Neural progenitor cell (in vitro differentiated cells): ENCODE results near the gene B3GNT2. TPM values are rescaled to one million over a fixed set of nuclear protein-coding genes. Genes with fewer than 3 reads are reported as not detected.

ENCODE experiments used
- DNase-seq: peaks from one replicate; pipeline ENCODE4 v3.0.0-alpha.2; 2016; ENCODE audit warnings: low spot score
- H2AFZ ChIP-seq: fragments of 200-600 bp; sonication (generic); replicated peaks from 2 replicates; pipeline ENCODE4 v1.6.1; 2016; ENCODE audit warnings: antibody characterized with exemption
- H3F3A ChIP-seq: fragments of 200-600 bp; sonication (generic); 2 replicates; pipeline ENCODE4 v1.6.1; 2016; ENCODE audit warnings: antibody characterized with exemption, low read depth
- H3K27ac ChIP-seq: fragments of 200-600 bp; sonication (generic); 2 replicates; pipeline ENCODE4 v1.5.1; 2016; ENCODE audit warnings: mild to moderate bottlenecking
- H3K27me3 ChIP-seq: fragments of 200-600 bp; sonication (generic); 2 replicates; pipeline ENCODE4 v1.6.1; 2016; ENCODE audit warnings: mild to moderate bottlenecking, moderate library complexity
- H3K36me3 ChIP-seq: fragments of 200-600 bp; sonication (generic); 2 replicates; pipeline ENCODE4 v1.5.1; 2016
- H3K4me1 ChIP-seq: fragments of 200-600 bp; sonication (generic); 2 replicates; pipeline ENCODE4 v1.6.1; 2016; ENCODE audit warnings: mixed run types
- H3K4me2 ChIP-seq: fragments of 200-600 bp; sonication (generic); 2 replicates; pipeline ENCODE4 v1.6.1; 2016
- H3K4me3 ChIP-seq: fragments of 200-600 bp; sonication (generic); 2 replicates; pipeline ENCODE4 v1.5.1; 2016
- H3K79me2 ChIP-seq: fragments of 200-600 bp; sonication (generic); 2 replicates; pipeline ENCODE4 v1.6.1; 2016; ENCODE audit warnings: low read depth
- H3K9ac ChIP-seq: fragments of 200-600 bp; sonication (generic); 2 replicates; pipeline ENCODE4 v1.6.1; 2016
- H3K9me3 ChIP-seq: fragments of 200-600 bp; sonication (generic); 2 replicates; pipeline ENCODE4 v1.5.1; 2016; ENCODE audit warnings: low read depth
- H4K20me1 ChIP-seq: fragments of 200-600 bp; sonication (generic); 2 replicates; pipeline ENCODE4 v1.6.1; 2016; ENCODE audit warnings: low read depth
- H3K27ac Mint-ChIP-seq: 3 replicates; pipeline ENCODE4 v1.8.0; 2021; ENCODE audit warnings: mixed read lengths
- H3K27me3 Mint-ChIP-seq: 2 replicates; pipeline ENCODE4 v1.8.0; 2022; ENCODE audit warnings: low read depth, mild to moderate bottlenecking, inconsistent platforms, moderate library complexity, mixed read lengths; ENCODE audit not compliant: insufficient read depth
- H3K36me3 Mint-ChIP-seq: 3 replicates; pipeline ENCODE4 v1.8.0; 2021; ENCODE audit warnings: mixed read lengths
- H3K4me1 Mint-ChIP-seq: 3 replicates; pipeline ENCODE4 v1.8.0; 2021; ENCODE audit warnings: mixed read lengths
- H3K4me3 Mint-ChIP-seq: 3 replicates; pipeline ENCODE4 v1.8.0; 2021; ENCODE audit warnings: mild to moderate bottlenecking, moderate library complexity, mixed read lengths
- H3K9me3 Mint-ChIP-seq: 3 replicates; pipeline ENCODE4 v1.8.0; 2020; ENCODE audit warnings: mixed read lengths
- EZH2 ChIP-seq: fragments of 200-600 bp; sonication (generic); IDR thresholded peaks from 2 replicates; pipeline ENCODE4 v1.6.1; 2017; ENCODE audit warnings: antibody characterized with exemption, mild to moderate bottlenecking, moderate library complexity
- EZH2phosphoT487 ChIP-seq: fragments of 200-600 bp; sonication (generic); IDR thresholded peaks from 2 replicates; pipeline ENCODE4 v1.6.1; 2017; ENCODE audit warnings: antibody characterized with exemption
- total RNA-seq: library from RNA; depleted of rRNA; stranded (reverse); fragments of >200 nt; gene quantifications from 2 replicates; pipeline ENCODE4 v1.2.3, GENCODE V29; 2015; ENCODE audit warnings: low replicate concordance
- TF ChIP-seq, protein P1 (sequence below): fragments of 200-600 bp; sonication (generic); IDR thresholded peaks from 2 replicates; pipeline ENCODE4 v1.5.1; 2017; ENCODE audit warnings: antibody characterized with exemption, mild to moderate bottlenecking

The B3GNT2 gene
- total RNA-seq, 1 donor from 2014 or later, result 73.2 TPM

DNA sequence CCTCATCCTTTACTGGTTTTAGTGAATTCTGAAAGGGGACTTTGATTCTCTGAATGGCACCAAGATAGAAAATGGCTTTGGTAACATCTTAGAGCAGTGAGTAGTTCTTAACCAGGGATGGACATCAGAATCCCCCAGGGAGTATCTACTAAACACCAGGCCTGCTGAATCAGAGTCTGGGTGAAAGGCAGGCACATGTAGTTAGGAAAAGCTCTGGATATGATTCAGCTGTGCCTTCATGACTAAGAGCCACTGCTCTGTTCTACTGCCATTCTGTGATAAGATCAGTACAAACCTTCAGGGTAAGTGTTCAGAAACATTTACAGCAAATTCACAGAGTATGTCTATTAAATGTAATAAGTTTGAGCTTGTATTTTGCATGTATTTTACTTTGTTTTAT lies 46.2 kb upstream of the B3GNT2 start:
- Histone ChIP-seq H3K36me3 (no peaks in the 10 kb centered on the region), H3K4me1 (peaks cover 5% of the 10 kb centered on the region), H3K27ac (no peak overlapping the region), H3K4me3 (no peak overlapping the region), H3K27me3 (no peaks in the 10 kb centered on the region), H2AFZ (no peak overlapping the region), H3K4me2 (no peak overlapping the region), H3K9me3 (no peaks in the 10 kb centered on the region), H4K20me1 (no peaks in the 10 kb centered on the region), H3K9ac (no peak overlapping the region), H3F3A (no peaks in the 10 kb centered on the region), H3K79me2 (no peaks in the 10 kb centered on the region)
- H3K27me3 Mint-ChIP-seq, result peaks cover 5% of the 10 kb centered on the region
- no peaks in the 10 kb centered on the region for H3K9me3 Mint-ChIP-seq
- no peak overlapping the region for H3K4me3 Mint-ChIP-seq
- no peak for TF ChIP-seq EZH2
- no peak for TF ChIP-seq EZH2phosphoT487
- TF ChIP-seq, protein P1, sequence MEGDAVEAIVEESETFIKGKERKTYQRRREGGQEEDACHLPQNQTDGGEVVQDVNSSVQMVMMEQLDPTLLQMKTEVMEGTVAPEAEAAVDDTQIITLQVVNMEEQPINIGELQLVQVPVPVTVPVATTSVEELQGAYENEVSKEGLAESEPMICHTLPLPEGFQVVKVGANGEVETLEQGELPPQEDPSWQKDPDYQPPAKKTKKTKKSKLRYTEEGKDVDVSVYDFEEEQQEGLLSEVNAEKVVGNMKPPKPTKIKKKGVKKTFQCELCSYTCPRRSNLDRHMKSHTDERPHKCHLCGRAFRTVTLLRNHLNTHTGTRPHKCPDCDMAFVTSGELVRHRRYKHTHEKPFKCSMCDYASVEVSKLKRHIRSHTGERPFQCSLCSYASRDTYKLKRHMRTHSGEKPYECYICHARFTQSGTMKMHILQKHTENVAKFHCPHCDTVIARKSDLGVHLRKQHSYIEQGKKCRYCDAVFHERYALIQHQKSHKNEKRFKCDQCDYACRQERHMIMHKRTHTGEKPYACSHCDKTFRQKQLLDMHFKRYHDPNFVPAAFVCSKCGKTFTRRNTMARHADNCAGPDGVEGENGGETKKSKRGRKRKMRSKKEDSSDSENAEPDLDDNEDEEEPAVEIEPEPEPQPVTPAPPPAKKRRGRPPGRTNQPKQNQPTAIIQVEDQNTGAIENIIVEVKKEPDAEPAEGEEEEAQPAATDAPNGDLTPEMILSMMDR, result no peak
- H3K27ac Mint-ChIP-seq, result no peak overlapping the region
- no peaks in the 10 kb centered on the region for H3K36me3 Mint-ChIP-seq
- no peak for DNase-seq
- H3K4me1 Mint-ChIP-seq, result peaks cover 5% of the 10 kb centered on the region

- H3K27ac Mint-ChIP-seq, result no peak overlapping the region
- TF ChIP-seq, protein P1, result no peak
- TF ChIP-seq EZH2phosphoT487, result no peak
- TF ChIP-seq EZH2, result no peak
- H2AFZ ChIP-seq, result no peak overlapping the region
Measured at GRCh38 chr2:62150597-62151305, 45.2 kb upstream of the B3GNT2 start.

GRCh38 chr2:62151306-62151638 lies 44.6 kb upstream of the B3GNT2 start:
- no peak overlapping the region for H3K4me3 Mint-ChIP-seq
- no peaks in the 10 kb centered on the region for H3K9me3 ChIP-seq
- peaks cover 5% of the 10 kb centered on the region for H3K4me1 ChIP-seq
- H3K9ac ChIP-seq, result no peak overlapping the region
- H3K27me3 Mint-ChIP-seq, result peaks cover 5% of the 10 kb centered on the region
- no peak overlapping the region for H3K4me3 ChIP-seq
- no peak overlapping the region for H2AFZ ChIP-seq
- H3K27ac Mint-ChIP-seq, result no peak overlapping the region
- no peak overlapping the region for H3K4me2 ChIP-seq
- no peaks in the 10 kb centered on the region for H3K36me3 ChIP-seq
- no peak for DNase-seq
- H3K9me3 Mint-ChIP-seq, result no peaks in the 10 kb centered on the region
- no peaks in the 10 kb centered on the region for H4K20me1 ChIP-seq
- H3F3A ChIP-seq, result peaks cover under 1% of the 10 kb centered on the region
- H3K27ac ChIP-seq, result no peak overlapping the region
- H3K27me3 ChIP-seq, result no peaks in the 10 kb centered on the region
- peaks cover 5% of the 10 kb centered on the region for H3K4me1 Mint-ChIP-seq
- no peaks in the 10 kb centered on the region for H3K79me2 ChIP-seq
- TF ChIP-seq, protein P1, result no peak
- TF ChIP-seq EZH2, result no peak
- no peak for TF ChIP-seq EZH2phosphoT487
- H3K36me3 Mint-ChIP-seq, result no peaks in the 10 kb centered on the region

More at GRCh38 chr2:62150597-62151305, 45.2 kb upstream of the B3GNT2 start:
- Histone ChIP-seq H3K4me1 (peaks cover 5% of the 10 kb centered on the region), H3K27me3 (no peaks in the 10 kb centered on the region), H3K79me2 (no peaks in the 10 kb centered on the region), H3K9me3 (no peaks in the 10 kb centered on the region), H3K4me2 (no peak overlapping the region), H4K20me1 (no peaks in the 10 kb centered on the region), H3F3A (no peaks in the 10 kb centered on the region), H3K36me3 (no peaks in the 10 kb centered on the region), H3K9ac (no peak overlapping the region), H3K4me3 (no peak overlapping the region), H3K27ac (no peak overlapping the region)
- no peaks in the 10 kb centered on the region for H3K36me3 Mint-ChIP-seq
- H3K4me1 Mint-ChIP-seq, result peaks cover 5% of the 10 kb centered on the region
- no peaks in the 10 kb centered on the region for H3K9me3 Mint-ChIP-seq
- peaks cover 5% of the 10 kb centered on the region for H3K27me3 Mint-ChIP-seq
- H3K4me3 Mint-ChIP-seq, result no peak overlapping the region
- DNase-seq, result no peak
